Ishikawa (cell line): ENCODE data around the gene KCNMB1.

Source experiments
- CREB1 ChIP-seq: IDR thresholded peaks from 2 replicates; pipeline ENCODE4 v1.6.1; 2012; ENCODE audit warnings: low read depth
- EP300 ChIP-seq: IDR thresholded peaks from 2 replicates; pipeline ENCODE4 v1.6.1; 2012; ENCODE audit warnings: borderline replicate concordance
- FOXM1 ChIP-seq: IDR thresholded peaks from 2 replicates; pipeline ENCODE4 v1.6.1; 2012; ENCODE audit warnings: low read depth, borderline replicate concordance
- MAX ChIP-seq: IDR thresholded peaks from 2 replicates; pipeline ENCODE4 v1.6.1; 2012
- REST ChIP-seq: IDR thresholded peaks from 2 replicates; pipeline ENCODE4 v1.6.1; 2012; ENCODE audit warnings: low read depth, mild to moderate bottlenecking
- TAF1 ChIP-seq: IDR thresholded peaks from 2 replicates; pipeline ENCODE4 v1.6.1; 2012; ENCODE audit warnings: low read depth, mild to moderate bottlenecking
- TEAD4 ChIP-seq: IDR thresholded peaks from 2 replicates; pipeline ENCODE4 v1.6.1; 2012
- USF1 ChIP-seq: IDR thresholded peaks from 2 replicates; pipeline ENCODE4 v1.6.1; 2012
- YY1 ChIP-seq: IDR thresholded peaks from 2 replicates; pipeline ENCODE4 v1.6.1; 2012; ENCODE audit warnings: low read depth
- ZBTB7A ChIP-seq: IDR thresholded peaks from 2 replicates; pipeline ENCODE4 v1.6.1; 2012; ENCODE audit warnings: low read depth

- TF ChIP-seq EP300 (no peak), CREB1 (no peak), TAF1 (no peak), TEAD4 (no peak), MAX (no peak), REST (no peak), YY1 (no peak), FOXM1 (no peak), ZBTB7A (no peak), USF1 (no peak)
Observed at GRCh38 chr5:170368586-170368985, 20.6 kb downstream of the KCNMB1 start.
